ENCODE results near the gene YTHDF2.
"Not testable (repeated sequence)": the region's sequence is repeated elsewhere in the genome, so short reads cannot be mapped to it uniquely, and the experiment has no call there.

The YTHDF2 gene

DNA sequence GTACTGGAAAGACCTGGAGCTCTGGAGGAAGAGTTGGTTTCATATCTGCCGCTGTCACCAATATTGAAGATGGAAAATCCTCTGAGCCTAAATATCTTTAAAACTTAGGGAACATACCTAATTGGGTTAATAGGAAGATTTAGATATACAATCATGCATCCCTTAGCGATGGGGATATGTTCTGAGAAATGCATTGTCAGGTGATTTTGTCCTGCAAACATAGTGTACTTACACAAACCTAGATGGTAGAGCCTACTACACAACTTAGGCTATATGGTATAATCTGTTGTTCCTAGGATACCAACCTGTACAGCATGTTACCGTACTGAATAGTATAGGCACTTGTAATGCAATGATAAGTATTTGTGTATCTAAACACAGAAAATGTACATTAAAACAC lies 22.5 kb downstream of the YTHDF2 start:
- H3K4me3 ChIP-seq (replicated peaks; ENCODE audit: low read depth, low read length): no peak overlapping the region
- TF ChIP-seq, protein P1, sequence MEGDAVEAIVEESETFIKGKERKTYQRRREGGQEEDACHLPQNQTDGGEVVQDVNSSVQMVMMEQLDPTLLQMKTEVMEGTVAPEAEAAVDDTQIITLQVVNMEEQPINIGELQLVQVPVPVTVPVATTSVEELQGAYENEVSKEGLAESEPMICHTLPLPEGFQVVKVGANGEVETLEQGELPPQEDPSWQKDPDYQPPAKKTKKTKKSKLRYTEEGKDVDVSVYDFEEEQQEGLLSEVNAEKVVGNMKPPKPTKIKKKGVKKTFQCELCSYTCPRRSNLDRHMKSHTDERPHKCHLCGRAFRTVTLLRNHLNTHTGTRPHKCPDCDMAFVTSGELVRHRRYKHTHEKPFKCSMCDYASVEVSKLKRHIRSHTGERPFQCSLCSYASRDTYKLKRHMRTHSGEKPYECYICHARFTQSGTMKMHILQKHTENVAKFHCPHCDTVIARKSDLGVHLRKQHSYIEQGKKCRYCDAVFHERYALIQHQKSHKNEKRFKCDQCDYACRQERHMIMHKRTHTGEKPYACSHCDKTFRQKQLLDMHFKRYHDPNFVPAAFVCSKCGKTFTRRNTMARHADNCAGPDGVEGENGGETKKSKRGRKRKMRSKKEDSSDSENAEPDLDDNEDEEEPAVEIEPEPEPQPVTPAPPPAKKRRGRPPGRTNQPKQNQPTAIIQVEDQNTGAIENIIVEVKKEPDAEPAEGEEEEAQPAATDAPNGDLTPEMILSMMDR (IDR thresholded peaks at IDR 0.05; ENCODE audit: low read depth, low read length, missing control alignments): no peak
- no peak for DNase-seq (ENCODE audit: extremely low read depth, low read depth)

DNA sequence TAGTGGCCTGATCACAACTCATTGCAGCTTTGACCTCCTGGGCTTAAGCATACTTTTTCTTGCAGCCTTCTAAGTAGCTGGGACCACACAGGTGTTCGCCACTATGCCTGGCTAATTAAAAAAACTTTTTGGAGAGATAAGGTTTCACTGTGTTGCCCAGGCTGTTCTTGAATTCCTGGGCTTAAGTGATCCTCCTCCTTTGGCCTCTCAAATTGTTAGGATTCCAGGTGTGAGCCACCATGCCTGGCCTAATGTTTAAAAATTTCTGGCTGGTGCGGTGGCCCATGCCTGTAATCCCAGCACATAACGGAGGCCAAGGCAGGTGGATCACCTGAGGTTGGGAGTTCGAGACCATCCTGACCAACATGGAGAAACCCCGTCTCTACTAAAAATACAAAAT lies 24.4 kb downstream of the YTHDF2 start:
- no peak for DNase-seq (ENCODE audit: extremely low read depth, low read depth)
- no peak overlapping the region for H3K4me3 ChIP-seq (replicated peaks; ENCODE audit: low read depth, low read length)
- TF ChIP-seq, protein P1 (IDR thresholded peaks at IDR 0.05; ENCODE audit: low read depth, low read length, missing control alignments): no peak

DNA sequence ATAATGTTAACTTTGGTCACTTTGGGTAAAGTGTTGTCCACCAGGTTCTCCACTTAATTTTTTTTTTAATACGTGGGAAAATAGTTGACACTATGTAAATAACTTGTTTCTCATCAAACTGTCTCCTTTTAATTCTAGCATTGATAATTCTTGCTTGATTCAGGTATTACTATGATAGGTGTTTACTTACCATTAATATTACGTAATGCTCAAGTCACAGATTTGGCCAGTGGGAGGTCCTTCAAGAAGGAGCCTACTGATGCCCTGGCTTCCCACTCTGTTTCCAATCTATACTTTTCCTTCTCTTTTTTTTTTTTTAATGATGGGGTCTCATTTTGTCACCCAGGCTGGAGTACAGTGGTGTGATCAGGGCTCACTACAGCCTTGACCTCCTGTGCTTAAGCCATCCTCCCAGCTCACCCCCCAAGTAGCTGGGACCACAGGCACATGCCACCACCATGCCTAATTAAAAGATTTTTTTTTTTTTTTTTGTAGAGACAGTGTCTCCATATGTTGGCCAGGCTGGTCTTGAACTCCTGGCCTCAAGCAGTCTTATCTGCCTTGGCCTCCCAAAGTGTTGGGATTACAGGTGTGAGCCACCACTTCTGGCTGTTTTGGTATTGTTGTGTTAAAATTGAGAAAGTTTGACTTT lies 29.9 kb downstream of the YTHDF2 start:
- no peak overlapping the region for H3K4me3 ChIP-seq (replicated peaks; ENCODE audit: low read depth, low read length)
- no peak for DNase-seq (ENCODE audit: extremely low read depth, low read depth)
- TF ChIP-seq, protein P1 (IDR thresholded peaks at IDR 0.05; ENCODE audit: low read depth, low read length, missing control alignments): no peak

DNA sequence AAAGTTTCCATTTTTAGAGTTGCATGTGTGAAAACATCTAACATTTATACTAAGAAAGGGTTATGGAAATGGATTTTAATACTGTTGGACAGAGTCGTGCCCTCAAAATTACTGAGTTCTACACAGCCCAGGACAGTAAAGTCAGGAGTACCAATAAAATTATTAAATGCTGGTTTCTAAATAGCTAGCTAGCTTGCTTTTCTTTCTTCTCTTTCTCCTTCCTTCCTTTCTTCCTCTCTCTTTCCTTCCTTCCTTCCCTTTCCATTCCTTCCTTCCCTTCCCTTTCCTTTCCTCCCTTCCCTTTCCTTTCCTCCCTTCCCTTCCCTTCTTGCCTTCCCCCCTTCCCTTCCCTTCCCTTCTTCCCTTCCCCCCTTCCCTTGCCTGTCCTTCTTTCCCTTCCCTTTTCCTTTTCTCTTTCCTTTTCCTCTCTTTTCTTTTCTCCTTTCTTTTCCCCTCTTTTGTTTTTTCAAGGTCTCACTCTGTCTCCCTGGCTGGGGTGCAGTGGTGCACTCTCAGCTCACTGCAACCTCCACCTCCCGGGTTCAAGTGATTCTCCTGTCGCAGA lies 33.9 kb downstream of the YTHDF2 start:
- TF ChIP-seq, protein P1 (IDR thresholded peaks at IDR 0.05; ENCODE audit: low read depth, low read length, missing control alignments): no peak
- no peak for DNase-seq (ENCODE audit: extremely low read depth, low read depth)
- H3K4me3 ChIP-seq (replicated peaks; ENCODE audit: low read depth, low read length): no peak overlapping the region

DNA sequence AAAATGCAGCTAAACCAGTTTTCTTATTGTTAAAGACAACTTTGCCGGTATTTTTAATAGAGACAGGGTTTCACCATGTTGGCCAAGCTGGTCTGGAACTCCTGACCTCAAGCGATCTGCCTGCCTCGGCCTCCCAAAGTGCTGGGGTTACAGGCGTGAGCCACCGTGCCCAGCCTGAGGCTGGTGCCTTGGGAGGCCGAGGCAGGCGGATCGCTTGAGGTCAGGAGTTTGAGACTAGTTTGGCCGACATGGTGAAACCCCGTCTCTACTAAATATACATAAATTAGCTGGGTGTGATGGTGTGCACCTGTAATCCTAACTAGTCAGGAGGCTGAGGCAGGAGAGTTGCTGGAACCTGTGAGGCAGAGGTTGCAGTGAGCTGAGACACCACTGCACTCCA lies 35.2 kb downstream of the YTHDF2 start:
- H3K4me3 ChIP-seq (replicated peaks; ENCODE audit: low read depth, low read length); DNase-seq (ENCODE audit: extremely low read depth, low read depth): not testable (repeated sequence)

DNA sequence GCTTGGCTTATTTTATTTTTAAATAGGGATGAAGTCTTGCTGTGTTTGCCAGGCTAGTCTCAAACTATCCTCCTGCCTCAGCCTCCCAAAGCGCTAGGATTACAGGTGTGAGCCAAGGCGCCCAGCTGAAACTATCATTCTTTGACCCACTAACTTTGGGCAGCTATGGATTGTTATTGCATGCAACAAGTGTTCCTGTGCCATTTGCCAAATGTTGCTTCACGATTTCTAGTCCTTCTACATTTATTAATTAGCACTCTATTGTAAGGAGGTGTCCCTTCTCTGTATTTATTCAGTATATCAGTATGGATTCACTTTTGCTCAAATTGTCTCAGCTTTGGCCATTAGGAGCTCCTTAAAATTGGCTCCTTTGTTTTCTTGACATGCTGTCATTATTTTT lies 36.4 kb downstream of the YTHDF2 start:
- TF ChIP-seq, protein P1 (IDR thresholded peaks at IDR 0.05; ENCODE audit: low read depth, low read length, missing control alignments): no peak
- DNase-seq (ENCODE audit: extremely low read depth, low read depth): no peak
- H3K4me3 ChIP-seq (replicated peaks; ENCODE audit: low read depth, low read length): no peak overlapping the region

DNA sequence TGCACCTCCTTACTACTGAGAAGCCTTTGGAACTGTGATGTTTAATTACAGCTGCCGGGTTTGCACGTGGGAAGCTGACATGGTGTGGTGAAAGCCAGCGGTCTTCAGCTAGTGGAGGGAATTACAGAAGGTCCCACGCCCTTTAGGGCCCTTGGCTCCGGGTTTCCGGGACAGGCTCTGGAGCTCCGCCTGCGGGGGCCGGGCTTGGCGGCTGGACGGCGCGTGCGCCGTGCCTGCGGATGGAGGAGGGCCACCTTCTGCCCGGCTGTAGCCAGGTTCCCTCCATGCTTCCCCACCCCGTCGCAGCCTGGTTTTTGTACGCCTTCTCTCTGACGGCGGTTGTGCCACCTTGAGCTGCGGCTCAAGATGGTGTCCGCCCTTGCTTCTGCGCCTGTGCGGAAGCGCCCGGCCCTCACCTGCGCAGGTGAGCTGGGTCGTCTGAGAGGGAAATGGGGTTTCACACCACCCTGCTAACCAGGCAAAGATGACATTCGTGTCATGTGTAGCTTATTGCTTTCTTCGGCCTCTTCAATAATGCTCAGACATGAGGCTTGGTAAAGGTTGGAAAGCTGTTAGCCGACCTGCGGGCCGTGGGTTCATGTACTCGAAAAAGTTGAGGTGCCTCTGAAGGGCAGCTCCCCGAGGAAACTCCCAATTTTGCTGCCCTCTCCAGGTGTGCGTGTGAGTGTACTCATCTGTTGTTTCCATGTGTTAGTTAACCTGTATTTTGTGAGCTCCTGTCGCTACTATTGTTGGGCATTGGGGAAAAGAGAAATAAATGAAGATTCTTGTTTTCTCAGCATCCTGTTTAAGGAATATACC lies 38.6 kb downstream of the YTHDF2 start:
- TF ChIP-seq, protein P1 (IDR thresholded peaks at IDR 0.05; ENCODE audit: low read depth, low read length, missing control alignments): no peak
- H3K4me3 ChIP-seq (replicated peaks; ENCODE audit: low read depth, low read length): no peak overlapping the region
- no peak for DNase-seq (ENCODE audit: extremely low read depth, low read depth)

Data from HFF-Myc (cell line).